ENCODE data around the gene AK5. TPM values are rescaled to one million over a fixed set of nuclear protein-coding genes. Genes with fewer than 3 reads are reported as not detected.

Gene AK5
- total and polyA plus RNA-seq, 2 of the 13 experiments (the other 11 are each of a cell fraction or from before 2014, with no cell fraction given): not detected

GRCh38 chr1:77395051-77395450 lies 113.2 kb downstream of the AK5 start (continued):
- TF ChIP-seq ZBTB33 (CRISPR knock-in tag; IDR thresholded peaks at IDR 0.05) (no peak), ZNF101 (CRISPR knock-in tag; IDR thresholded peaks at IDR 0.05; ENCODE audit: borderline replicate concordance, low read depth) (no peak), PHF5A (CRISPR knock-in tag; IDR thresholded peaks at IDR 0.05; ENCODE audit: low read depth, unreplicated experiment) (no peak), MIER2 (CRISPR knock-in tag; IDR thresholded peaks at IDR 0.05) (no peak), SMARCC2 (IDR thresholded peaks at IDR 0.05) (no peak), KAT2B (IDR thresholded peaks at IDR 0.05; ENCODE audit: borderline replicate concordance, low read depth, low read length) (no peak), HOXA7 (CRISPR knock-in tag; IDR thresholded peaks at IDR 0.05) (no peak), ZNF296 (CRISPR knock-in tag; conservative IDR thresholded peaks at IDR 0.05) (no peak), HNRNPUL1 (IDR thresholded peaks at IDR 0.05; ENCODE audit: low read depth, low read length) (no peak)

- no peak for ATAC-seq
- no peak overlapping the region for H3K9ac ChIP-seq (ENCODE audit: insufficient read depth, low read depth, low read length)
- intact Hi-C loops (cut with micrococcal nuclease; ENCODE audit: unreplicated experiment): no loop called here
- no peaks in the 10 kb centered on the region for H3K79me2 ChIP-seq (ENCODE audit: insufficient read depth, low read length)
- no peaks in the 10 kb centered on the region for H3K36me3 ChIP-seq (replicated peaks in 1 of 2; ENCODE audit: control insufficient read depth in 1 of 2, insufficient read depth in 2 of 2, low read length in 2 of 2)
- H2AFZ ChIP-seq (ENCODE audit: low read length): no peak overlapping the region
- H3K4me1 ChIP-seq (ENCODE audit: insufficient read depth, low read length): no peaks in the 10 kb centered on the region
- no peak for TF ChIP-seq HNRNPLL (IDR thresholded peaks at IDR 0.05; ENCODE audit: low read depth, low read length, poor library complexity, severe bottlenecking)
- no peak for TF ChIP-seq NR0B2 (CRISPR knock-in tag; IDR thresholded peaks at IDR 0.05)
- no peak for TF ChIP-seq ZNF547 (CRISPR knock-in tag; IDR thresholded peaks at IDR 0.05)
- TF ChIP-seq ZNF766 (CRISPR knock-in tag; IDR thresholded peaks at IDR 0.05; ENCODE audit: borderline replicate concordance): no peak
- no peak for TF ChIP-seq MYPOP (CRISPR knock-in tag; IDR thresholded peaks at IDR 0.05)
- CTCF ChIA-PET (ENCODE audit: low intra/inter-chr PET ratio, low total read pairs): no interaction called here
- no peaks in the 10 kb centered on the region for H4K20me1 ChIP-seq (ENCODE audit: insufficient read depth, low read length)
- H3K27me3 ChIP-seq (ENCODE audit: control insufficient read depth in 1 of 2, insufficient read depth in 2 of 2, low read length in 2 of 2): no peaks in the 10 kb centered on the region
- WGBS (ENCODE audit: low lambda C conversion rate): 1% methylated on average over 3 of the region's 3 CpGs
- H3K9me3 ChIP-seq (ENCODE audit: low read length): no peaks in the 10 kb centered on the region
- FAIRE-seq: no peak
- H3K4me2 ChIP-seq (ENCODE audit: low read depth, low read length): no peak overlapping the region
- no peak overlapping the region for H3K27ac ChIP-seq (ENCODE audit: extremely low read length, insufficient read depth, low read length)
- DNase-seq (ENCODE audit: low spot score): no peak
- H3K4me3 ChIP-seq (replicated peaks in 1 of 3; ENCODE audit: insufficient read depth in 1 of 3, low read depth in 2 of 3, low read length in 3 of 3): no peak overlapping the region
- POLR2A ChIA-PET: no interaction called here
- in situ Hi-C loops (cut with HindIII; ENCODE audit: extremely low pct_ligation_motif_present, low pct_unique_long_range_greater_than_20kb): no loop called here
- no TSS peak for BruUV-seq (replicated peaks)
Measured at GRCh38 chr1:77398152-77398551, 116.3 kb downstream of the AK5 start.
